K562 (cell line): ENCODE data around the gene TTC28. TPM values are rescaled to one million over a fixed set of nuclear protein-coding genes. Genes with fewer than 3 reads are reported as not detected.

ENCODE experiments used
- ATAC-seq: fragments of 200-7000 bp; cut with Tn5 transposase; 3 replicates; pipeline ENCODE4 v1.9.1; 2020; ENCODE audit warnings: moderate library complexity
- BruUV-seq: library from RNA; stranded (reverse); fragments of 400-500 nt; replicated peaks from 2 replicates; lab custom pipeline; 2021; lab: Mats Ljungman, UMichigan
- CTCF ChIA-PET: fragments of 300-600 bp; formaldehyde crosslinking; extraction: SDS; loops from one replicate; lab custom pipeline; 2021; ENCODE audit warnings: low intra/inter-chr PET ratio; lab: Yijun Ruan, JAX
- POLR2A ChIA-PET: fragments of 300-600, 350-650 bp; sonication (Branson Sonifier 250); formaldehyde crosslinking; extraction: SDS; loops from one replicate; lab custom pipeline; 2021; ENCODE audit warnings: antibody characterized with exemption, inconsistent platforms; lab: Yijun Ruan, JAX
- DNase-seq, 4 experiments: peaks; one replicate each; pipeline versions ENCODE4 v3.0.0 to v3.0.0-alpha.2; 2011 to 2018; ENCODE audit warnings: low spot score in 3 of 4, mixed read lengths in 3 of 4; ENCODE audit errors: extremely low read depth in 1 of 4
- FAIRE-seq: peaks from 2 replicates; lab custom pipeline; 2011; peaks lifted over from hg19 to GRCh38; lab: Jason Lieb, UNC
- H2AFZ ChIP-seq: 2 replicates; pipeline ENCODE4 v1.6.0; 2011; ENCODE audit warnings: low read depth, low read length, control low read depth, inconsistent platforms
- H3K27ac ChIP-seq: fragments of 200-600 bp; 3 replicates; pipeline ENCODE4 v1.8.0; 2011; ENCODE audit warnings: low read depth, mild to moderate bottlenecking, control low read depth, inconsistent platforms, low read length, moderate library complexity, mixed read lengths; ENCODE audit errors: extremely low read depth
- H3K27me3 ChIP-seq, 2 experiments: fragments of 300-600 bp in 1 of 2; 2 replicates in 1 of 2; 3 replicates in 1 of 2; pipeline versions ENCODE4 v1.6.0 to v1.8.0; 2011; ENCODE audit warnings: inconsistent platforms in 2 of 2, low read length in 2 of 2, mild to moderate bottlenecking in 1 of 2, mixed read lengths in 1 of 2, moderate library complexity in 1 of 2; ENCODE audit not compliant: control insufficient read depth in 2 of 2, insufficient read depth in 2 of 2
- H3K36me3 ChIP-seq: fragments of 300-600 bp; 3 replicates; pipeline ENCODE4 v1.8.0; 2011; ENCODE audit warnings: mild to moderate bottlenecking, low read length, inconsistent platforms; ENCODE audit not compliant: control insufficient read depth, insufficient read depth
- H3K4me1 ChIP-seq, 2 experiments: fragments of 200-600 bp in 1 of 2; replicated peaks in 1 of 2; 2 replicates in 1 of 2; 3 replicates in 1 of 2; pipeline versions ENCODE4 v1.5.1 to v1.8.0; 2011; ENCODE audit warnings: inconsistent platforms in 2 of 2, low read length in 2 of 2, mild to moderate bottlenecking in 1 of 2, mixed read lengths in 1 of 2, moderate library complexity in 1 of 2; ENCODE audit not compliant: control insufficient read depth in 2 of 2, insufficient read depth in 2 of 2
- H3K4me2 ChIP-seq: 2 replicates; pipeline ENCODE4 v1.6.1; 2011; ENCODE audit warnings: low read length, control low read depth, inconsistent platforms, mixed read lengths; ENCODE audit not compliant: insufficient read depth
- H3K4me3 ChIP-seq: fragments of 200-600 bp; sonication (generic), shearing (Covaris generic); 2 replicates; pipeline ENCODE4 v1.5.1; 2016; ENCODE audit warnings: control low read depth, inconsistent platforms
- H3K79me2 ChIP-seq: fragments of 200-600 bp; 3 replicates; pipeline ENCODE4 v1.8.0; 2011; ENCODE audit warnings: low read length, inconsistent platforms; ENCODE audit not compliant: control insufficient read depth, insufficient read depth
- H3K9ac ChIP-seq, 2 experiments: 2 replicates each; pipeline versions ENCODE4 v1.6.0 to v1.6.1; 2011; ENCODE audit warnings: low read depth in 2 of 2, low read length in 2 of 2, control low read depth in 1 of 2, inconsistent platforms in 1 of 2, mild to moderate bottlenecking in 1 of 2, mixed read lengths in 1 of 2; ENCODE audit not compliant: insufficient read depth in 1 of 2
- H3K9me1 ChIP-seq: one replicate; pipeline ENCODE4 v1.6.0; 2011; ENCODE audit warnings: inconsistent platforms, mild to moderate bottlenecking, low read length, moderate library complexity; ENCODE audit not compliant: control insufficient read depth, insufficient read depth
- H3K9me3 ChIP-seq: replicated peaks from 2 replicates; pipeline ENCODE4 v1.5.1; 2011; ENCODE audit warnings: low read depth, low read length, inconsistent platforms; ENCODE audit not compliant: control insufficient read depth, insufficient read depth
- H4K20me1 ChIP-seq: replicated peaks from 2 replicates; pipeline ENCODE4 v1.6.1; 2011; ENCODE audit warnings: low read length, inconsistent platforms, mixed read lengths; ENCODE audit not compliant: control insufficient read depth, insufficient read depth
- C11orf30 ChIP-seq: fragments of 450-650 bp; IDR thresholded peaks from 2 replicates; pipeline ENCODE4 v1.6.1; 2016; ENCODE audit warnings: low read depth, mild to moderate bottlenecking
- ELF1 ChIP-seq: fragments of 200-800 bp; sonication (Bioruptor generic); IDR thresholded peaks from 2 replicates; pipeline ENCODE4 v1.6.1; 2016; ENCODE audit warnings: missing genetic modification characterization, missing compliant biosample characterization
- EZH2 ChIP-seq: IDR thresholded peaks from 2 replicates; pipeline ENCODE4 v1.6.1; 2012; ENCODE audit warnings: low read depth, mild to moderate bottlenecking, inconsistent platforms, low read length, borderline replicate concordance
- SMC3 ChIP-seq: conservative IDR thresholded peaks from 2 replicates; pipeline ENCODE4 v1.6.1; 2011; ENCODE audit warnings: low read depth, low read length, improper control_type of control experiment; ENCODE audit not compliant: insufficient read depth
- STAG1 ChIP-seq: sonication (generic); formaldehyde crosslinking; IDR thresholded peaks from 2 replicates; pipeline ENCODE4 v1.5.0; 2020; ENCODE audit warnings: missing genetic modification reagents, borderline replicate concordance
- TBL1XR1 ChIP-seq, 2 experiments: IDR thresholded peaks; 2 replicates each; pipeline ENCODE4 v1.6.1; 2012; ENCODE audit warnings: improper control_type of control experiment in 2 of 2, low read length in 2 of 2, mild to moderate bottlenecking in 1 of 2
- ZNF224 ChIP-seq: sonication (generic); formaldehyde crosslinking; IDR thresholded peaks from 2 replicates; pipeline ENCODE4 v1.8.0; 2022; ENCODE audit warnings: mild to moderate bottlenecking, missing genetic modification reagents
- ZNF316 ChIP-seq: fragments of 450-650 bp; IDR thresholded peaks from 2 replicates; pipeline ENCODE4 v1.6.1; 2016
- WGBS: fragments of 100-300 bp; shearing (Covaris generic); methylation state at CpG from one replicate; pipeline ENCODE4 v1.1.6; 2016; ENCODE audit warnings: low coverage, mixed read lengths; ENCODE audit not compliant: insufficient coverage; ENCODE audit errors: missing lambda C conversion rate; 5-methylcytosine and 5-hydroxymethylcytosine counted together
- in situ Hi-C: fragments of 300-500 bp; cut with MboI; formaldehyde crosslinking; loops from 4 replicates; pipeline ENCODE4 v1.15.0; 2018; ENCODE audit warnings: inconsistent platforms, mixed read lengths
- intact Hi-C: fragments of 100-400 bp; cut with micrococcal nuclease; formaldehyde crosslinking; loops from 2 replicates; pipeline ENCODE4 v1.14.2; 2022
- polyA plus RNA-seq, 8 experiments: library from polyadenylated mRNA; depleted of rRNA in 4 of 8; stranded (reverse) in 5 of 8; unstranded in 3 of 8; fragments of >200 nt; fragmentation: Nextera tagmentation in 2 of 8; fragmentation: Illumina TruSeq in 1 of 8; extraction: Ambion mirVana in 2 of 8; extraction: Trizol in 1 of 8; gene quantifications; 2 replicates each; pipeline versions ENCODE4 v1.2.1 to v1.2.3, GENCODE V29; 2011 to 2014; ENCODE audit warnings: inconsistent platforms in 1 of 8, missing spikeins in 1 of 8
- total RNA-seq, 7 experiments: library from RNA; depleted of rRNA in 6 of 7; stranded (reverse); fragments of >200 nt in 6 of 7; fragmentation: Illumina TruSeq in 2 of 7; extraction: Trizol in 2 of 7; gene quantifications; 2 replicates each; pipeline versions ENCODE4 v1.2.1 to v1.2.3, GENCODE V29; 2011 to 2021; ENCODE audit warnings: low replicate concordance in 1 of 7
- TF ChIP-seq, protein P1 (sequence below): fragments of 450-650 bp; IDR thresholded peaks from 2 replicates; pipeline ENCODE4 v1.7.0; 2016; ENCODE audit warnings: borderline replicate concordance

The TTC28 gene
- total and polyA plus RNA-seq, 9 of the 15 experiments (the other 6 are each of a cell fraction or from before 2014, with no cell fraction given) = 0.22 to 10.7 (median 3.1) TPM

DNA sequence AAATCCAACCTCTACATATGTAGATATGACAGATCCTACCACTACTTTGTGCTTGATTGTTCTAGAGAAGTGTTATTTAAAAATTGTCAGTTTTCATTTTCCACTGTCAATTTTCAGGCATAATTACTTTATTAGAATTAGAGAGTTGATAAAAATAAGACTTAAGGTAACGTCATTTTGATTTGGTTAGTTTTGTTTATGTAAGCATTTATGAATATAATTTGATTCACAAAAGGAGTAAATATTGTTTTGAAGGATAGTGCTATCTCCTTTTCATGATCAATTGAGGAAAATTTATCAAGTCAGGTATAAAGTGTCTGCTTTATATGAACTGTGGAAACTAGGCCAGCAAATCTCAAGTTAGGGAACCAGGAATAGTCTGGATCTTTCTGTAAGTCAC is 718.0 kb downstream of the TTC28 start:
- TF ChIP-seq STAG1 = no peak
- TF ChIP-seq ZNF316 = peak; percentile 65
- TF ChIP-seq C11orf30 = peak; percentile 54
- ChIA-PET CTCF (no interaction called here), POLR2A (no interaction called here)
- no peaks in the 10 kb centered on the region for H3K27me3 ChIP-seq
- H3K9me3 ChIP-seq = no peaks in the 10 kb centered on the region
- no peak overlapping the region for H2AFZ ChIP-seq
- no peaks in the 10 kb centered on the region for H3K36me3 ChIP-seq
- no peak for DNase-seq
- intact Hi-C loops = no loop called here
- no peak overlapping the region for H3K27ac ChIP-seq
- 77% methylated on average over 1 of the region's 1 CpG for WGBS
- H3K4me1 ChIP-seq = no peaks in the 10 kb centered on the region; a peak in 1 of 5 replicates
- BruUV-seq = no TSS peak
- no peak overlapping the region for H3K4me3 ChIP-seq
- ATAC-seq = no peak
- no peaks in the 10 kb centered on the region for H3K79me2 ChIP-seq
- FAIRE-seq = no peak
- no peak overlapping the region for H3K4me2 ChIP-seq
- H3K9me1 ChIP-seq = no peaks in the 10 kb centered on the region
- in situ Hi-C loops = no loop called here
- no peaks in the 10 kb centered on the region for H4K20me1 ChIP-seq
- no peak overlapping the region for H3K9ac ChIP-seq

DNA sequence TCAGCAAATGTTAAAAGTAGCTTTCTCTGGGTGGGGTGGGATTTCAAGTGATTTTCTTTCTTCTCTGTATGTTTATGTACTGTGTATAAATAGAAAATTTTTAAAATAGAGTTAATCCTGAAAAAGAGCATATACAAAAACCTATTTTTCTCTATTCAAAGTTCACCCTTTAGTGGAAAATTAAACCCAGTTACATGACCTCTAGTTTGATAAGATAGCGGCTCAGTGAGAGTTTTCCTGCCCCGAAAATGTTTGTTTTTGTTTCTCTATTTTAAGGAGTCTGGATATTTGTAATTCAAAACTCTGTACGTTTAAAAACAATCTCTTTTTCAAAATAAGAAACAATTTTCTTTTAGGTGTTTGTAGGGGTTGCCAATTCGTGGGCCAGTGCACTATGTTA is 718.5 kb downstream of the TTC28 start:
- BruUV-seq = no TSS peak
- POLR2A ChIA-PET = no interaction called here
- Histone ChIP-seq H2AFZ (no peak overlapping the region), H3K27me3 (no peaks in the 10 kb centered on the region), H3K79me2 (no peaks in the 10 kb centered on the region), H3K4me1 (no peaks in the 10 kb centered on the region; a peak in 1 of 5 replicates), H3K4me2 (no peak overlapping the region), H3K4me3 (no peak overlapping the region), H3K27ac (no peak overlapping the region), H3K9ac (no peak overlapping the region), H3K9me3 (no peaks in the 10 kb centered on the region), H4K20me1 (no peaks in the 10 kb centered on the region), H3K36me3 (no peaks in the 10 kb centered on the region), H3K9me1 (no peaks in the 10 kb centered on the region)
- DNase-seq = no peak
- TF ChIP-seq TBL1XR1 (IDR thresholded peaks at IDR 0.05; ENCODE audit: low read length in 2 of 2) (no peak), SMC3 (no peak), ELF1 (tag) (no peak), EZH2 (no peak), ZNF224 (CRISPR knock-in tag) (no peak)
- TF ChIP-seq, protein P1, sequence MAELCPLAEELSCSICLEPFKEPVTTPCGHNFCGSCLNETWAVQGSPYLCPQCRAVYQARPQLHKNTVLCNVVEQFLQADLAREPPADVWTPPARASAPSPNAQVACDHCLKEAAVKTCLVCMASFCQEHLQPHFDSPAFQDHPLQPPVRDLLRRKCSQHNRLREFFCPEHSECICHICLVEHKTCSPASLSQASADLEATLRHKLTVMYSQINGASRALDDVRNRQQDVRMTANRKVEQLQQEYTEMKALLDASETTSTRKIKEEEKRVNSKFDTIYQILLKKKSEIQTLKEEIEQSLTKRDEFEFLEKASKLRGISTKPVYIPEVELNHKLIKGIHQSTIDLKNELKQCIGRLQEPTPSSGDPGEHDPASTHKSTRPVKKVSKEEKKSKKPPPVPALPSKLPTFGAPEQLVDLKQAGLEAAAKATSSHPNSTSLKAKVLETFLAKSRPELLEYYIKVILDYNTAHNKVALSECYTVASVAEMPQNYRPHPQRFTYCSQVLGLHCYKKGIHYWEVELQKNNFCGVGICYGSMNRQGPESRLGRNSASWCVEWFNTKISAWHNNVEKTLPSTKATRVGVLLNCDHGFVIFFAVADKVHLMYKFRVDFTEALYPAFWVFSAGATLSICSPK = no peak
- CTCF ChIA-PET = no interaction called here
- FAIRE-seq = no peak
- 48% methylated on average over 4 of the region's 4 CpGs for WGBS
- in situ Hi-C loops (no loop called here), intact Hi-C loops (no loop called here)
- ATAC-seq = no peak
